BLaER1 (cell line): ENCODE measurements around the gene RMRP.

Experiments used
- H3K27ac ChIP-seq: shearing (Covaris generic); formaldehyde crosslinking; 2 replicates; pipeline ENCODE4 v1.8.1; 2022
- H3K27me3 ChIP-seq: shearing (Covaris generic); formaldehyde crosslinking; 2 replicates; pipeline ENCODE4 v1.8.1; 2022
- H3K36me3 ChIP-seq: shearing (Covaris generic); formaldehyde crosslinking; 2 replicates; pipeline ENCODE4 v1.8.1; 2022
- H3K4me1 ChIP-seq: shearing (Covaris generic); formaldehyde crosslinking; 2 replicates; pipeline ENCODE4 v1.8.1; 2022
- H3K4me2 ChIP-seq: shearing (Covaris generic); formaldehyde crosslinking; 2 replicates; pipeline ENCODE4 v1.8.1; 2022
- H3K4me3 ChIP-seq: shearing (Covaris generic); formaldehyde crosslinking; 2 replicates; pipeline ENCODE4 v1.8.1; 2022
- H3K9ac ChIP-seq: shearing (Covaris generic); formaldehyde crosslinking; 2 replicates; pipeline ENCODE4 v1.8.1; 2022
- H3K9me3 ChIP-seq: shearing (Covaris generic); formaldehyde crosslinking; 2 replicates; pipeline ENCODE4 v1.8.1; 2022
- H4K20me1 ChIP-seq: shearing (Covaris generic); formaldehyde crosslinking; 2 replicates; pipeline ENCODE4 v1.8.1; 2022
- Cebpa-rat ChIP-seq: shearing (Covaris generic); IDR thresholded peaks from 2 replicates; pipeline ENCODE4 v1.8.1; 2022

The RMRP gene

DNA sequence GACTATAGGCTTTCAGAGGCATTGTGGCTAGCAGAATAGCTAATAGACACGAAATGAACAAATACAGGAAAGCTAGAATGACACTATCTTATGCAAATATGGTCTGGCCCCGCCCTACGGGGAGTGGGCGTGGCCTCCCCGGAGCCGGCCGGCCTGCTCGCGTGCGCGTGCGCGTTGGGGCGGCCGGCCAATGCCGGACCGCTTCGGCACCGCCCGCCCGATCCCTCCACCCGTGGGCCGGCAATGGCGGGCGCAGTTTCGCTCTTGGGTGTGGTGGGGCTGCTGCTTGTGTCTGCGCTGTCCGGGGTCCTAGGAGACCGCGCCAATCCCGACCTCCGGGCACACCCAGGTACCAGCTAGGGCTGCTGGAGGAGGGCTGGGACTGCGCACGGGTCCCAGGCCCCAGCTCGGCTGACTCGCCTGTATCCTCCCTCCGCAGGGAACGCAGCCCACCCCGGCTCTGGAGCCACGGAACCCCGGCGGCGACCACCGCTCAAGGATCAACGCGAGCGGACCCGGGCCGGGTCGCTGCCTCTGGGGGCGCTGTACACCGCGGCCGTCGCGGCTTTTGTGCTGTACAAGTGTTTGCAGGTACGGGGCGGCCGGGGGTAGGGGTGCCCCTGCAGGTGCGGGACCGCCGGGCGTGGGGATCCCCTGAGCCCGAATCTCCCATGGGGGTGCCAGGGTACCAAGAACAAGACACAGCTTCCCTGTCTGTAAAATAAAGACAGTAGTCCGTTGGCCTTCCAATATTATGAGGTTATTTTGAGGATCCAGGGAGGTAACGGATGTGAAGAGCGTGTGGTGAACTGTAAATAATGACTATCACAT lies 533 bp upstream of the RMRP start, which contains the start of gene CCDC107:
CCDC107 (plus strand) TSS at position 156 of the 831 bp plus-strand sequence; CDS start at position 244, 88 bp downstream.
- peak within 1 kb of the TSS; percentile 94 for H3K4me2 ChIP-seq
- H3K27ac ChIP-seq: peak within 1 kb of the TSS; percentile 98
- peak within 1 kb of the TSS; percentile 75 for H3K4me3 ChIP-seq
- no peaks in the 10 kb centered on the region for H4K20me1 ChIP-seq
- peaks cover 75% of the 10 kb centered on the region for H3K4me1 ChIP-seq
- H3K36me3 ChIP-seq: peaks cover 11% of the 10 kb centered on the region
- H3K9ac ChIP-seq: peak within 1 kb of the TSS; percentile 92
- H3K27me3 ChIP-seq: no peaks in the 10 kb centered on the region
- TF ChIP-seq Cebpa-rat: no peak
- H3K9me3 ChIP-seq: no peaks in the 10 kb centered on the region

DNA sequence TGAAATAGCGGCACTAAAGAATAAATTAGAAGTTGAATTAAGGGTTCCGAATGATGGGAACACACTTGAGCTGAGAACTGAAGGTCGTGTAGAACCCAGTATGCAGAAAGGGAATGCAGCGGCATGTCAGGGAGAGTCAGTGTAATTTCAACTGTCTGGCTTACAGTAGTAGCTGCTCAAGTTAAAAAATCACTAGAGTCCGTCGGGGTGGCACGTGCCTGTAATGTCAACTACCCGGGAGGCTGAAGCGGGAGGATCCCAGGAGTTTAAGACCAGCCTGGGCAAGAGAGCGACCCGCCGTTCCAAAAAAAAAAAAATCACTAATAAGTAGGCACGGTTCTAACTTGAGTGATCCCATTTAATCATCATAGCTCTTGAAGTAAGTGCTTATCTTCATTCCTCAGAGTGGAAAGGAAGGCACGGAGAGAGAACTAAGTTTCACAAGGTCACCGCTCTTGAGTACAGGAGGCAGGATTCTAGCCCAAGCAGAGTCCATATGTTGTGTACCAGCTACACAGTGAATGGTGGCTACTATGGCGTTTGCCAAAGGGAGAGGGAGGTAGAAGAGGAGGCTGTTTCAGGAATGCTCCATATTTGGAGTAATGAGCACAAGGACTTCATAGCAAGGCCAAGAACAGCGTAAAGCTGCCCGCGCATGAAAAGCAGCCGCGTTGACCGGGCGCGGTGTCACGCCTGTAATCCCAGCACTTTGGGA lies 831 bp downstream of the RMRP start:
- H3K36me3 ChIP-seq: peaks cover 11% of the 10 kb centered on the region
- peak overlapping the region; percentile 94 for H3K4me2 ChIP-seq
- no peaks in the 10 kb centered on the region for H3K27me3 ChIP-seq
- no peaks in the 10 kb centered on the region for H4K20me1 ChIP-seq
- H3K9me3 ChIP-seq: no peaks in the 10 kb centered on the region
- peak overlapping the region; percentile 92; the same call in 1 of the 2 replicates for H3K9ac ChIP-seq
- H3K4me3 ChIP-seq: peak overlapping the region; percentile 75
- H3K4me1 ChIP-seq: peaks cover 71% of the 10 kb centered on the region
- peak overlapping the region; percentile 98 for H3K27ac ChIP-seq
- no peak for TF ChIP-seq Cebpa-rat

DNA sequence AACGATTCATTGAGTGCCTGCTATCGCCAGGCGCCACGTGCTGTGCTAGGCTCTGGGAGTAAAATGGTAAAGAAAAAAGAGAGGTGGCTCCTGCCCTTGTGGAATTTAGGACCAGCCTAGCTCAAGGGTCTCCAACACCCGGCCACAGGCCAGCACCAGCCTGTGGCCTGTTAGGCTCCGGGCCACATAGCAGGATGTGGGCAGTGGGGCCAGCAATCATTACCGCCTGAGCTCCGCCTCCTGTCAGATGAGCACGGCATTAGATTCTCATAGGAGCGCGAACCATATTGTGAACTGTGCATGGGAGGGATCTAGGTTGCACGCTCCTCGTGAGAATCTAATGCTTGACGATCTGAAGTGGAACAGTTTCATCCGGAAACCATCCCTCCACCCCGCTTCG lies 1.5 kb downstream of the RMRP start:
- TF ChIP-seq Cebpa-rat: no peak
- peak overlapping the region; percentile 94; the same call in 1 of the 2 replicates for H3K4me2 ChIP-seq
- no peaks in the 10 kb centered on the region for H3K27me3 ChIP-seq
- H3K4me1 ChIP-seq: peaks cover 71% of the 10 kb centered on the region
- no peaks in the 10 kb centered on the region for H3K9me3 ChIP-seq
- peaks cover 11% of the 10 kb centered on the region for H3K36me3 ChIP-seq
- H3K9ac ChIP-seq: no peak overlapping the region
- H3K27ac ChIP-seq: no peak overlapping the region
- H4K20me1 ChIP-seq: no peaks in the 10 kb centered on the region
- no peak overlapping the region for H3K4me3 ChIP-seq

DNA sequence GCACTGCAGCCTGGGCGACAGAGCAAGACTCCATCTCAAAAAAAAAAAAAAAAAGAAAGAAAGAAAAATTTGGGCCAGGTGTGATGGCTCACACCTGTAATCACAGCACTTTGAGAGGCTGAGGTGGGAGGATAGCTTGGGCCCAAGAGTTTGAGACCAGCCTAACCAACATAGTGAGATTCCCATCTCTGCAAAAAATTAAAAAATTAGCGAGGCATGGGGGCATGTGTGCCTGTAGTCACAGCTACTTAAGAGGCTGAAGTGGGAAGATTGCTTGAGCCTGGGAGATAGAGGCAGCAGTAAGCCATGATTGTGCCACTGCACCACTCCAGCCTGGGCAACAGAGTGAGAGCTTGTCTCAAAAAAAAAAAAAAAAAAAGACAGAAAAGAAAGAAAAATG lies 4.2 kb downstream of the RMRP start:
- no peak overlapping the region for H3K27ac ChIP-seq
- H3K9me3 ChIP-seq: no peaks in the 10 kb centered on the region
- no peaks in the 10 kb centered on the region for H4K20me1 ChIP-seq
- no peaks in the 10 kb centered on the region for H3K36me3 ChIP-seq
- no peaks in the 10 kb centered on the region for H3K27me3 ChIP-seq
- H3K4me3 ChIP-seq: no peak overlapping the region
- TF ChIP-seq Cebpa-rat: no peak
- H3K4me2 ChIP-seq: no peak overlapping the region
- peaks cover 71% of the 10 kb centered on the region for H3K4me1 ChIP-seq
- H3K9ac ChIP-seq: no peak overlapping the region

DNA sequence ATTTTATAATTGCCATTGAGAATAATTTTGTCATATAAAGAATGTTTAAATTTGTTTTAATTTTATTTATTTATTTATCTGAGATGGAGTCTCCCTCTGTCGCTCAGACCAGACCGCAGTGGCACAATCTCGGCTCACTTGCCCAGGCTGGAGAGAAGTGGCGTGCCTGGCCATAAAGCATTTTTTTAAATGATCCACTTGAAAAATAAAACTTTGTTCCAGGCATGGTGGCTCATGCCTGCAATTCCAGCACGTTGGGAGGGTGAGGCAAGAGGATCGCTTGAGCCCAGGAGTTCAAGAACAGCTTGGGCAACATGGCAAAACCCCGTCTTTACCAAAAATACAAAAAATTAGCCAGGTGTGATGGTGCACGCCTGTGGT lies 5.0 kb downstream of the RMRP start:
- no peaks in the 10 kb centered on the region for H3K9me3 ChIP-seq
- no peaks in the 10 kb centered on the region for H3K36me3 ChIP-seq
- no peaks in the 10 kb centered on the region for H4K20me1 ChIP-seq
- no peak for TF ChIP-seq Cebpa-rat
- H3K4me3 ChIP-seq: no peak overlapping the region
- H3K4me2 ChIP-seq: no peak overlapping the region
- H3K27ac ChIP-seq: no peak overlapping the region
- no peak overlapping the region for H3K9ac ChIP-seq
- no peaks in the 10 kb centered on the region for H3K27me3 ChIP-seq
- H3K4me1 ChIP-seq: peaks cover 79% of the 10 kb centered on the region

DNA sequence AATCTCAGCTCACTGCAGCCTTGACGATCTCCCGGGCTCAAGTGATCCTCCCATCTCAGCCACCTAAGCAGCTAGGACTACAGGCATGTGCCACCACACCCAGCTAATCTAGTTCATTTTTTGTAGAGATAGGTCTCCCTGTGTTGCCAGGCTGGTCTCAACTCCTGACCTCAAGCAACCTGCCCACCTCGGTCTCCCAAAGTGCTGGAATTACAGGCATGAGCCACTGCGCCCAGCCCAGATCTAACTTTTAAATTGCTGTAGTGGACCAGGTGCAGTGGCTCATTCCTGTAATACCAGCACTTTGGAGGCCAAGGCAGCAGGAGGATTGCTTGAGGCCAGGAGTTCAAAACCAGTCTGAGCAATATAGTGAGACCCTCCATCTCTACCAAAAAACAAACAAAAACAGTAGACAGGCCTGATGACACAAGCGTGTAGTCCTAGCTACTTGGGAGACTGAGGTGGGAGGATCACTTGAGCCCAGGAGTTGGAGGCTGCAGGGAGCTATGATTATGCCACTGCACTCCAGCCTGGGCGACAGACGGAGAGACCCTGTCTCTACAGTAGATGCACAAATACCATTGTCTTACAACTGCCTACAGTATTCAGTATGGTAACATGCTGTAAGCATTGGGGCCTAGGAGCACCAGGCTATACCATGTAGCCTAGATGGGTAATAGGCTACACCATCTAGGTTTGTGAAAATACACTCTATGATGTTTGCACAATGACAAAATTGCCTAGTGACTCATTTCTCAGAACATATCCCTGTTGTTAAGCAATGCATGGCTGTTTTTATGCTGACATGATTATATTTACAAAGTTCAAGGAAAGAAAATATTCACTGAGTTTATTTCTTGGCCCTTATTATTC lies 5.6 kb downstream of the RMRP start:
- H3K4me1 ChIP-seq: peaks cover 81% of the 10 kb centered on the region

DNA sequence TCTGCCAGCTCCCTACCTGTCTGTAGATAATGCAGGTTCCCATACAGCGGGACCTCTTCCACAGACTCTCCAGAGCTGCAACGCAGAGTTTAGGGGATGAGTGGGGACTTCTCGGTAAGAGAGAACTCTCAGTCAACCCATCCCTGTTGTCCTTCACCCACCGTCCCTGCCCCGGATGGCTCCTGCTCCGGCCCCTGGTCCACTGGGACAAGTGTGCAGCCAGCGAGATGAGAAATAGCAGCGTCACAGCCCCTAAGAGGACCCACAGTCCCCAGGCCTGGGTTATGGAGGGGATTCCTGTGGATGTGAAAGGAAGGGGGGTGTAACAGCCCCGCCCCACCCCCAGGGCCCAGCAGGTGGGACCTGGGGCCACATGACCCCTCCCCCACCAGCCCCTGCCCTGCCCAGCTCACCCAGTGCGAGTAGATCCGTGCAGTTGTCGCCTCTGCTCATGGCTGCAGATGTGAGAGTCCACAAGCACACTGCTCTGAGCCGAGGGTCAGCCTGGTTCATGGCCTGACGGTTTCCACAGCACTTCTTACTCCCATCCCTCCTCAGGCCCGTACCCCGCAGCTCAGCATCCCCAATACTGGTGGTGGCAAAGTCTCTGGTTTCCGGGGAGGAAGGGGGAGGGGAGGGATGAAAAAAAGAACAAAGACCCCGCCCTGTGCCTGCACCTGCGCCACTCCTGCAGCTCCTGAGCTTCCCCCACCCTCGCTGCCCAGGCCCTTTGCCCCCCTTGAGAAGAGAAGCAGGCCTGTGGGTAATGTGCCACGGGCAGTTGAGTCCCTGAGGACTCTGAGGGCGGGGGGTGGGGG lies 7.3 kb downstream of the RMRP start, which contains the start of gene SIT1:
SIT1 (minus strand) TSS at position 591 of the 818 bp plus-strand sequence; CDS start at position 513, 78 bp downstream.
- Histone ChIP-seq H3K9ac (peak within 1 kb of the TSS; percentile 81), H3K27me3 (no peaks in the 10 kb centered on the region), H3K36me3 (no peaks in the 10 kb centered on the region), H3K9me3 (no peaks in the 10 kb centered on the region), H3K4me3 (peak within 1 kb of the TSS; percentile 68), H3K4me2 (peak within 1 kb of the TSS; percentile 98), H3K27ac (peak within 1 kb of the TSS; percentile 85), H3K4me1 (peaks cover 77% of the 10 kb centered on the region), H4K20me1 (no peaks in the 10 kb centered on the region)
- no peak for TF ChIP-seq Cebpa-rat

More for the DNA sequence above, 5.6 kb downstream of the RMRP start:
- Histone ChIP-seq H3K27ac (no peak overlapping the region; the same call in 1 of the 2 replicates), H3K4me2 (peak overlapping the region; percentile 98), H3K27me3 (no peaks in the 10 kb centered on the region), H3K9ac (no peak overlapping the region), H4K20me1 (no peaks in the 10 kb centered on the region), H3K36me3 (no peaks in the 10 kb centered on the region), H3K9me3 (no peaks in the 10 kb centered on the region), H3K4me3 (no peak overlapping the region)
- TF ChIP-seq Cebpa-rat: no peak

DNA sequence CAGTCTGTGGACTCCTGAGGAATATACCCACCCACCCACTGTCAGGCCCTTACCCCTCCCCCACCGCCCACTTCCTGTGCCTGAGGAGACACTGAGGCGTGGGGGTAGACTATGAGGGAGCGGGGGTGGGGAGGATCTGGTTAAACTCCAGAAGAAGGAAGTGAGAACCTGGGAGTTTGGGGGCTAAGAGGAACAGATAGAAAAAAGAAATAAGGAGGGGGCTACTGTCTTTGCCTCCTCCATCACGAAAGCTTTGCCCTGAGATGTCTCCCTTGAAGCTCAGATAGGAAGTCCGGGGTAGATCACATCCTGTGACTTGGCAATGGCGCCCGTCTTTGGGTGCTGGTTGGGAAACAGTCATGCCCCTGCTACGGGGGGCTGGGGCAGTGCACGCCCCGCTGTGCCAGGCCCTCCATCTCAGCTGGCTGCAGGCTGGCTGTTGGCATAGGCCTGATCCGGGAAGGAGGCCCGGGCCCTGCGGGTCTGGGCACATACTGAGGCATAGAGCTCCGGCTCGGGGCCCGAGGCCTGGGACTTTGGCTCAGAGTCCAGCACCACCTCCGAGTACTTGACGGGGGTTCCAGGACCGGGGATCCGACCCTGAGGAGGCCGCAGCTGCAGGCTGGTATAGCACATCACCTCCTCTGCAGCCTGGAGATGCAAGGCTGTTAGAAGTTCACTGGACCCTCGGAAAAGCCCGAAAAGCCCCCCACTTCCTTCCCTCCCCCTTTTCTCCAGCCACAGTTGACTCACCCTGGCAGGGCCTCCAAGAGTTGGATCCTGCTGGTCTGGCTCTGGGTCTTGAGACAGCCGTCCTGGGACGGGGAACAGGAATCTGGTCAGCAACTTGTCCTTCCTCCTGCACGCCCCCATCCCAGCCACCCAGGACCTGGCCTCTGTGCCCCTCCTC lies 8.1 kb downstream of the RMRP start:
- Histone ChIP-seq H3K36me3 (no peaks in the 10 kb centered on the region), H3K4me1 (peaks cover 82% of the 10 kb centered on the region), H3K27me3 (no peaks in the 10 kb centered on the region), H3K9me3 (no peaks in the 10 kb centered on the region), H3K9ac (peak overlapping the region; percentile 81), H4K20me1 (no peaks in the 10 kb centered on the region), H3K4me3 (peak overlapping the region; percentile 68), H3K27ac (peak overlapping the region; percentile 85), H3K4me2 (peak overlapping the region; percentile 98)
- no peak for TF ChIP-seq Cebpa-rat
